ENCODE data around the gene ARHGAP25. TPM values are rescaled to one million over a fixed set of nuclear protein-coding genes. Genes with fewer than 3 reads are reported as not detected.

The ARHGAP25 gene
- total and polyA plus RNA-seq, 2 of the 4 experiments (the other 2 are of a cell fraction): 0.29 to 0.36 TPM

GRCh38 chr2:68695971-68696370 is 38.6 kb upstream of the ARHGAP25 start:
- TF ChIP-seq MAFK (IDR thresholded peaks at IDR 0.05; ENCODE audit: low read depth, low read length) (no peak), POLR2A (IDR thresholded peaks at IDR 0.05; ENCODE audit: low read depth, low read length) (no peak), CTCF (conservative IDR thresholded peaks at IDR 0.05; ENCODE audit: low read depth, low read length) (no peak), MXI1 (IDR thresholded peaks at IDR 0.05; ENCODE audit: borderline replicate concordance, low read depth, low read length) (no peak), USF2 (IDR thresholded peaks at IDR 0.05; ENCODE audit: low read depth, low read length) (no peak), FOS (IDR thresholded peaks at IDR 0.05; ENCODE audit: low read depth, low read length) (no peak), CHD1 (IDR thresholded peaks at IDR 0.05; ENCODE audit: low read depth, low read length) (no peak)
- TF ChIP-seq, protein P1, sequence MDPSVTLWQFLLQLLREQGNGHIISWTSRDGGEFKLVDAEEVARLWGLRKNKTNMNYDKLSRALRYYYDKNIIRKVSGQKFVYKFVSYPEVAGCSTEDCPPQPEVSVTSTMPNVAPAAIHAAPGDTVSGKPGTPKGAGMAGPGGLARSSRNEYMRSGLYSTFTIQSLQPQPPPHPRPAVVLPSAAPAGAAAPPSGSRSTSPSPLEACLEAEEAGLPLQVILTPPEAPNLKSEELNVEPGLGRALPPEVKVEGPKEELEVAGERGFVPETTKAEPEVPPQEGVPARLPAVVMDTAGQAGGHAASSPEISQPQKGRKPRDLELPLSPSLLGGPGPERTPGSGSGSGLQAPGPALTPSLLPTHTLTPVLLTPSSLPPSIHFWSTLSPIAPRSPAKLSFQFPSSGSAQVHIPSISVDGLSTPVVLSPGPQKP (IDR thresholded peaks at IDR 0.05; ENCODE audit: borderline replicate concordance, low read depth, low read length): no peak
- no peak for DNase-seq
- no peak for ATAC-seq (ENCODE audit: low read depth)
- Histone ChIP-seq H3K23ac (ENCODE audit: low read depth, low read length) (no peak overlapping the region), H4K91ac (ENCODE audit: insufficient read depth, low read depth, low read length) (no peak overlapping the region), H2BK120ac (ENCODE audit: low read depth, low read length) (no peak overlapping the region), H2BK15ac (ENCODE audit: low read depth, low read length) (no peak overlapping the region), H2BK20ac (ENCODE audit: low read depth, low read length) (no peak overlapping the region), H3K9ac (ENCODE audit: low read depth, low read length) (no peak overlapping the region), H3K4me3 (ENCODE audit: insufficient read depth, low read depth, low read length) (no peak overlapping the region), H2AK5ac (ENCODE audit: low read depth, low read length) (no peak overlapping the region), H4K8ac (ENCODE audit: low read depth in 2 of 2, low read length in 2 of 2) (no peak overlapping the region), H3K56ac (ENCODE audit: extremely low read depth, insufficient read depth, low read length) (no peak overlapping the region), H3K27me3 (ENCODE audit: control insufficient read depth, insufficient read depth, low read length) (peaks cover 32% of the 10 kb centered on the region), H2AK9ac (replicated peaks; ENCODE audit: low read depth, low read length, poor library complexity) (no peak overlapping the region), H3K4me2 (ENCODE audit: low read depth, low read length) (no peak overlapping the region), H4K5ac (ENCODE audit: low read depth, low read length) (no peak overlapping the region), H2BK5ac (ENCODE audit: low read depth, low read length, poor library complexity, severe bottlenecking) (no peak overlapping the region), H3K4ac (ENCODE audit: low read depth, low read length) (no peak overlapping the region), H3K14ac (replicated peaks; ENCODE audit: low read depth, low read length) (no peak overlapping the region), H3K27ac (ENCODE audit: insufficient read depth, low read length) (no peak overlapping the region), H3K4me1 (ENCODE audit: control insufficient read depth, insufficient read depth, low read length) (no peaks in the 10 kb centered on the region), H3K18ac (ENCODE audit: low read depth, low read length) (no peak overlapping the region), H3K9me3 (ENCODE audit: control insufficient read depth, insufficient read depth, low read length) (peaks cover 8% of the 10 kb centered on the region), H4K20me1 (ENCODE audit: insufficient read depth, low read length) (no peaks in the 10 kb centered on the region), H2AFZ (replicated peaks; ENCODE audit: low read length, poor library complexity) (no peak overlapping the region), H3K79me1 (ENCODE audit: low read depth in 1 of 2, low read length in 2 of 2) (no peaks in the 10 kb centered on the region), H3K36me3 (ENCODE audit: control insufficient read depth, insufficient read depth, low read length) (no peaks in the 10 kb centered on the region), H3K9me1 (ENCODE audit: insufficient read depth, low read length) (no peaks in the 10 kb centered on the region)
- intact Hi-C loops (cut with micrococcal nuclease): no loop called here
- BruUV-seq (replicated peaks): no TSS peak
- CTCF ChIA-PET: no interaction called here
- dilution Hi-C loops (cut with HindIII; ENCODE audit: low sequenced_read_pairs, unreplicated experiment): no loop called here
- in situ Hi-C loops (cut with MboI; ENCODE audit: low sequenced_read_pairs): no loop called here
- no CpG with 5 or more reads among the region's 4 CpGs for WGBS, 2 experiments (ENCODE audit: extremely low coverage in 2 of 2, insufficient read length in 1 of 2)
- POLR2A ChIA-PET (ENCODE audit: unreplicated experiment): no interaction called here
